22Rv1 (cell line): Measurements from ENCODE around the gene CAV3.

Source experiments
- CTCF ChIP-seq: fragments of 450-650 bp; IDR thresholded peaks from 2 replicates; pipeline ENCODE4 v1.5.1; 2017; ENCODE audit warnings: mild to moderate bottlenecking
- ZFX ChIP-seq: fragments of 450-650 bp; IDR thresholded peaks from 2 replicates; pipeline ENCODE4 v1.6.1; 2017; ENCODE audit warnings: antibody characterized with exemption, borderline replicate concordance

GRCh38 chr3:8705575-8705974, 28.0 kb upstream of the CAV3 start:
- TF ChIP-seq CTCF (no peak), ZFX (no peak)
